ENCODE measurements around the gene WNT8A.

GRCh38 chr5:138091685-138092084 lies 7.9 kb downstream of the WNT8A start:
- no peak for TF ChIP-seq CTCF (IDR thresholded peaks at IDR 0.05)
- TF ChIP-seq POLR2A (IDR thresholded peaks at IDR 0.05): no peak
- no peak for TF ChIP-seq POLR2AphosphoS5 (IDR thresholded peaks at IDR 0.05)

Measured in upper lobe of left lung (tissue), 4 donors.